ENCODE measurements around the gene ANO7.

Gene ANO7

DNA sequence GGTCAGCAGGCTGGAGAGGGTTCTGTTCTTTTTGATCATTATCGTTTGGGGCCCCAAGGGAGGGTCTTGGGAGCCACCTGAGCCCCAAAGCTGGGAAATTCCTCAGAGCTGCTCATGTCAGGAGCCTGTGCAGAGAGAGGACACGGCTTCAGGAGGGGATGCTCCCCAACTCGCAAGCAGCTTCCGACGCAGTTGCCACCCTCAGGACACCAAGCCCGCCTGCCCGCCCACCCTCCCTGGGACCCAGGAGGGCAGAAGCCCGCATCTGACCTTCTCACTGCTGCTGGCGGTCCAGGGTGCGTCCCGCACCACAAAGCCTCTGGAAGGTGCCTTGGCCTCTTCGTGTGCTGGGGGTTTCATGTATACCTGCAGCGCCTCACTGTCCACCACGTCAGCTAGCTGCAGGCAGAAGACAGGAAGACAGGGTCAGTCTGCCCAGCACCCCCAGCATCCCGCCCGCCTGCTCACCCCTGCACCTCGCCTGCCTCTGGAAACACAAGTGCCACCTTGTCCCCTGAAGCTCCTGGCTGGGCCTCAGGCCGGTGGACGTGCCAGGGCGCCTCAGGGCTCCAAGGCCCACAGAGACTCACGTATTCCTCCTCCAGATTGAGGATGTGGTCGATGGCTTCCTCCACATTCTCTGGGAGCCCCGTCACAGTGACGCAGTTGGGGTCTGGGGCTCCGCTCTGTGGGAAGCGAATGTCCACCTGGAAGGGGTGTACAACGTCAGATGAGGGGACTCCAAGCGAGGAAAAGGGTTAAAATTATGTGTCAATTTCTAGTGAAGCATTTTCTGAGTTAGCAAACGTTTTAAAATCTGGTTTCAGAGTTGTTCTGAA, 41.3 kb downstream of the ANO7 start:
- TF ChIP-seq, protein P1, sequence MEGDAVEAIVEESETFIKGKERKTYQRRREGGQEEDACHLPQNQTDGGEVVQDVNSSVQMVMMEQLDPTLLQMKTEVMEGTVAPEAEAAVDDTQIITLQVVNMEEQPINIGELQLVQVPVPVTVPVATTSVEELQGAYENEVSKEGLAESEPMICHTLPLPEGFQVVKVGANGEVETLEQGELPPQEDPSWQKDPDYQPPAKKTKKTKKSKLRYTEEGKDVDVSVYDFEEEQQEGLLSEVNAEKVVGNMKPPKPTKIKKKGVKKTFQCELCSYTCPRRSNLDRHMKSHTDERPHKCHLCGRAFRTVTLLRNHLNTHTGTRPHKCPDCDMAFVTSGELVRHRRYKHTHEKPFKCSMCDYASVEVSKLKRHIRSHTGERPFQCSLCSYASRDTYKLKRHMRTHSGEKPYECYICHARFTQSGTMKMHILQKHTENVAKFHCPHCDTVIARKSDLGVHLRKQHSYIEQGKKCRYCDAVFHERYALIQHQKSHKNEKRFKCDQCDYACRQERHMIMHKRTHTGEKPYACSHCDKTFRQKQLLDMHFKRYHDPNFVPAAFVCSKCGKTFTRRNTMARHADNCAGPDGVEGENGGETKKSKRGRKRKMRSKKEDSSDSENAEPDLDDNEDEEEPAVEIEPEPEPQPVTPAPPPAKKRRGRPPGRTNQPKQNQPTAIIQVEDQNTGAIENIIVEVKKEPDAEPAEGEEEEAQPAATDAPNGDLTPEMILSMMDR (IDR thresholded peaks at IDR 0.05; ENCODE audit: control insufficient read depth, extremely low read depth, insufficient read depth) = no peak
- H3K4me3 ChIP-seq (ENCODE audit: low read depth, low read length) = no peak overlapping the region
- no peak for DNase-seq (ENCODE audit: low read depth)

DNA sequence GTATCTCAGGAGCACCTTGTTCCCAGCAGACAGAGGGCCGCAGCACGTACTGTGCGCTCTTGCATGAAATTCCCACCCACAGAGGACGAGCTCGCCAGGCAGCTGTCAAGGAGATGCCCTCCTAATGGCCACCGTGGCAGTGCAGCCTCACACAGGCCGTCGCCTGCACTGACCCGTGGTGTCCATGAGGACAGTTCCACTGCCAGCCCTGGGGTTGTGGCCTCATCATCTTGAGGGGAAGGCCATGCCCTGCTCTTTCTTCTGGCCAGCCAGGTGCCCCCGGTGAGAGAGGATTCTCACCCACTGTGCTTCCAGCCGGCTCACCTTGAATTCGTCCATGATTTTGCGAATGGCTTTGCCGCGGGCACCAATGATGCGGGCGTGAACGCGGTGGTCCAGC, 42.0 kb downstream of the ANO7 start:
- TF ChIP-seq, protein P1 (IDR thresholded peaks at IDR 0.05; ENCODE audit: control insufficient read depth, extremely low read depth, insufficient read depth) = no peak
- no peak for DNase-seq (ENCODE audit: low read depth)
- H3K4me3 ChIP-seq (ENCODE audit: low read depth, low read length) = no peak overlapping the region

DNA sequence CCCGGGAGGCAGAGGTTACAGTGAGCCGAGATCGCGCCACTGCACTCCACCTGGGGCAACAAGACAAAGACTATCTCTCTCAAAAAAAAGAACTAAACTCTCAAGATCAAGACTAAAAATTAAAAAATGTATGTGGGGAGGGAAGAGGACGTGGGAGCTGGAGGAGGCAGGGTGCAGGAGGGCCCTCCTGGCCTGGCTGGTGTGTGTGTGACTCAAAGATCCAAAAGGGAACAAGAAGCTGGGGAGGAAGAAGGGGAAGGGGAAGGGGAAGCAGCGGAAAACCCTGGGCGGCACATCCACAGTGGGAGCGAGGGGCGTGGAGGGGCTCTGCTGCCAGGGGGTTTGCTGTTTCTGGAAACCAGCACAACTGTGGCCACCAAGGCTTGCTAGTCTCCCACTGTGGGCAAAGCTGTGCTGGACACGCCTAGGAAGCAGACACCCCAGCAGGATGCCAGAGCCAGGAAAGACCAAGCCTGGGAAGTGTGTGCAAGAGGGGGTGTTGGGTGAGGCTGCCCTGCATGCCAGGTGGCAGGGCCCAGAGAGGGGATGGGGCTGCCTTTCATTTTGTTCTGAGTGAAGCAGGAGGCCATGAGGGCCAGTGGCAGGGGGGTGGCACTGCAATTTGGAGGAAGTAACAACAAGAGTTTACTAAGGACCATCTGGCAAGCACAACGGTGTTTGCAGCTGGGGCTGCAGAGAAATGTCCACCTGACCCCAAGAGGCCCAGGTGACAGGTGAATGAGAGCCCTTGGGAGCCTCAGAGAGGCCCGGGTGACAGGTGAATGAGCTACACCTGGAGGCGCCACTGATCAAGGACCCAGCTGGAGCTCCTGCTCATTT, 44.5 kb downstream of the ANO7 start:
- no peak overlapping the region for H3K4me3 ChIP-seq (ENCODE audit: low read depth, low read length)
- TF ChIP-seq, protein P1 (IDR thresholded peaks at IDR 0.05; ENCODE audit: control insufficient read depth, extremely low read depth, insufficient read depth) = no peak
- DNase-seq (ENCODE audit: low read depth) = no peak

DNA sequence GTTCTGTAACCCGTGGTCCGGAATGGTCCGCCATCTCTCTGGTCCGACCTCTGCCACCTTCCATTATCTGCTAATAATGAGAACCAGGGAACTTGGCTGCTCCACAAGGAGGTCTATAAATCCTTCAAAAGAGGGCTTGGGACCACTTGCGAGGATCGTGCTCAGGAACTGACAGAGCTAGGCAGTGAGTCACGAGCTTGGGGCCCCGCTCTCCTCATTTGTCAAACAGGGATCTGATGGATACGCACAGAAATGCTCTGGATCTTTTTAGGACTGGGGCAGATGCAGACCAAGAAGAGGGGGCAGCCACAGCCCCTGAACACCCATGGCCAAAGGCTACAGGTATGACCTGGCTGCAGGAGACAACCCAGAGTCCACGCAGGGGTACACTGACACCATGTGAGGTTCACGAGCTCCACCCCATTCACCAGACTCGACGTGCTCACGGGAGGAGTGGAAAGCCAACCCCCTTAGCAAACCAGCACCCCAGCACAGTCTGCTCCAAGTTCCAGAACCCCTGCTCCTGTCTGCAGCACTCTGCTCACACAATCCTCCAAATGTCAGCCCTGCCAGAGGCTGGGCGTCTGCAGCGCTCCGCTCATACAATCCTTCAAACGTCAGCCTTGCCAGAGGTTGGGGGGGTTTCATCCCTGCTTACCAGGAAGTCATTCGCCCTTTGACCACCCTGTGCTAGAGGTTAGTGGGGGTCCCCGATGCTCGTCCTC, 45.8 kb downstream of the ANO7 start:
- no peak overlapping the region for H3K4me3 ChIP-seq (ENCODE audit: low read depth, low read length)
- TF ChIP-seq, protein P1 (IDR thresholded peaks at IDR 0.05; ENCODE audit: control insufficient read depth, extremely low read depth, insufficient read depth) = no peak
- no peak for DNase-seq (ENCODE audit: low read depth)

DNA sequence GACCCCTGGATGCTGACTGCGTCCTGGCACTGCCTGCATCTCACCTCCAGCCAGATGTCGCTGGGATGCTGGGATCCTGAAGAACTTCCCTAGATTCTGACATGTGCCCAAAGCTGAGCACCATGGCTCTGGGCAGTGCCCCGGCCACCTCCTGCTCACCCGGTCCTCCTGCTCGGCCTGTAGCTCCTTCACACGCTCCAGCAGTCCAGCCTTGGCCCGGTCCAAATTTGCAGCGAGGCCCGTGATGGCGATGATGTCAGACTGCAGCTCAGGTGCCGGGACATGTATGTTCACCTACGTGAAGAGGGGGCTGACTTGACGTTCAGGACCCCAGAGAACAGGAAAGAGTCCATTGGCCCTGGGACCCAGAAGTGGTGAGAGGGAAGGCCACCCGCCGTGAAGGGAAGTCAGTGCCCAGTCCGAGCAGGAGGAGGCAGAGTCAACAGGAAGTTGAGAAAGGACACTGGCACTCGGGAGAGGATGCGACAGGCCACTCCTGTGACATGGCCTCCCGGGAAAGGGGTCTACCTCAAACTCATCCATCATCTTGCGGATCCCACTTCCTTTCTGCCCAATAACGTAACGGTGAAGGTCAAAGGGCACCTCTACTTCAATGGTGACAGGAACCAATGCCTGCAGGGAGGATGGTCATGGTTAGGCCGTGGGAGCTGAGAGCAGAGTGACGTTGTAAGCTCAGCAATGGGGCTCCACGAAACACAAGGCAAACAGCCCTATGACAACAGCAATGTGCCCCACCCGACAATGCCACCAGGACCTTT, 46.7 kb downstream of the ANO7 start:
- TF ChIP-seq, protein P1 (IDR thresholded peaks at IDR 0.05; ENCODE audit: control insufficient read depth, extremely low read depth, insufficient read depth) = no peak
- DNase-seq (ENCODE audit: low read depth) = no peak
- no peak overlapping the region for H3K4me3 ChIP-seq (ENCODE audit: low read depth, low read length)
